A172 (cell line): ENCODE results near the gene SOSTDC1. TPM values are rescaled to one million over a fixed set of nuclear protein-coding genes. Genes with fewer than 3 reads are reported as not detected.
"Not testable (repeated sequence)": the region's sequence is repeated elsewhere in the genome, so short reads cannot be mapped to it uniquely, and the experiment has no call there.

Experiments
- DNase-seq: peaks from one replicate; pipeline ENCODE4 v3.0.0-alpha.2; 2015; ENCODE audit warnings: low spot score
- total RNA-seq: library from RNA; depleted of rRNA; stranded (reverse); fragments of >200 nt; shearing (Covaris generic); gene quantifications from 2 replicates; pipeline ENCODE4 v1.2.3, GENCODE V29; 2014

SOSTDC1 gene
- total RNA-seq, 1 experiment from 2014 or later = not detected

- no peak for DNase-seq
Measured at GRCh38 chr7:16462431-16462889, 3.1 kb downstream of the SOSTDC1 start.

GRCh38 chr7:16460789-16461493 lies 4.6 kb downstream of the SOSTDC1 start:
- DNase-seq = no peak

DNA sequence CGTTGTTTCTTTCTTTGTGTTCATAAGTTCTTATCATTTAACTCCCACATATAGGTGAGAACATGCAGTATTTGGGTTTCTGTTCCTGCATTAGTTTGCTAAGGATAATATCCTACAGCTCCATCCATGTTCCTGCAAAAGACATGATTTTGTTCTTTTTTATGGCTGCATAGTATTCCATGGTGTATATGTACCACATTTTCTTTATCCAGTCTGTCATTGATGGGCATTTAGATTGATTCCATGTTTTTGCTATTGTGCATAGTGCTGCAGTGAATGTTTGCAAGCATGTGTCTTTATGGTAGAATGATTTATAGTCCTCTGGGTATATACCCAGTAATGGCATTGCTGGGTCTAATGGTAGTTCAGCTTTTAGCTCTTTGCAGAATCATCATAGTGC lies 9.2 kb downstream of the SOSTDC1 start:
- DNase-seq = not testable (repeated sequence)

GRCh38 chr7:16455591-16455990 lies 9.9 kb downstream of the SOSTDC1 start:
- no peak for DNase-seq

- DNase-seq = no peak
Measured at GRCh38 chr7:16450366-16450765, 15.2 kb downstream of the SOSTDC1 start.

GRCh38 chr7:16447876-16448275 lies 17.7 kb downstream of the SOSTDC1 start:
- no peak for DNase-seq

DNA sequence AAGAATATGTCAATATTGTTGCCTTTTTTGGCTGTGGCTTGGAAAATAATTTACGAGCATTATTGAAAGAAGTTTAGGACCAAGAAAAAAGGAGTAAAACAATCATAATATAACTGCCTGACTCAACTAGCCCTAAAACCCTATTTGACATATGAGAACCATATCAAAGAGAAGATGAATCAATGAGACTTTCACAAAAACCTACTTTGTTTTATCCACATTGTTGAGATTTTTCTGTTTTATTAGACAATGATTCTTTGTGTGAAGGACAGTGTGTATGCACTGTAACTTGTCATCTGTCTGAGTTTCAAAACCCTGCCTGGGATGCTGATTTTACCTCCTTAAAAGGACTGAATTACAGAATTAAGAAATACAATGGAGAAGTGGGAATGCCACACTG lies 19.0 kb downstream of the SOSTDC1 start:
- no peak for DNase-seq

DNA sequence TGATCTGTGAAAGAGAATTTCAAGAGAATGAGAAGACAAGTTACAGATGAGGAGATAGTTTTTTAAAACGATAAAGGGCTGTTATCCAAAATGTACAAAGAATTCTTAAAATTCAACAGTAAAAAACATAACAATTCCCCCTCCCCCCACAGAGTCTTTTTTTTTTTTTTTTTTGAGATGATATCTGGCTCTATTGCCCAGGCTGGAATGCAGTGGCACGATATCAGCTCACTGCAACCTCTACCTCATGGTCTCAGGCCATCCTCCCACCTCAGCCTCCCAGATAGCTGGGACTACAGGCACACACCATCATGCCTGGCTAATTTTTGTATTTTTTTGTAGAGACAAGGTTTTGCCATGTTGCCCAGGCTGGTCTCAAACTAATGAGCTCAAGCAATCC lies 21.7 kb downstream of the SOSTDC1 start:
- DNase-seq = not testable (repeated sequence)

GRCh38 chr7:16438988-16439387 lies 26.6 kb downstream of the SOSTDC1 start:
- DNase-seq = no peak

DNA sequence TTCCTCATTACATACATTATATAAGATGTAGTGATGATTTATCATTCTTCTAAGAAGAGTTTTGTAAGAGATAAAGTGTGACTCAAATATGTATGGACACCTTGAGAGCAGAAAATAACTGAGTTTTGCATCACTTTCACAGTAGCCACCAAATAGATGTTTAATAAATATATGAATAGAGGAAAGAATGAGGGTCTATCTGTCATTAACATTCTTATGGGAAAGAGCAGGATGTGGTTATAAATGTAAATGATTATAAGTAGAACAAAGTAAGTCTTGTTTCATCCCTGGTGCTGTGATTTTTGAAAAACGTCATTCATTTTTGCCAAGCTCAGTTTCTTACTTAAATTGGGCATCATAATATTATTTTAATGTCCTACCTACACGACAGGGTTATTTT lies 29.2 kb downstream of the SOSTDC1 start:
- DNase-seq = no peak

DNA sequence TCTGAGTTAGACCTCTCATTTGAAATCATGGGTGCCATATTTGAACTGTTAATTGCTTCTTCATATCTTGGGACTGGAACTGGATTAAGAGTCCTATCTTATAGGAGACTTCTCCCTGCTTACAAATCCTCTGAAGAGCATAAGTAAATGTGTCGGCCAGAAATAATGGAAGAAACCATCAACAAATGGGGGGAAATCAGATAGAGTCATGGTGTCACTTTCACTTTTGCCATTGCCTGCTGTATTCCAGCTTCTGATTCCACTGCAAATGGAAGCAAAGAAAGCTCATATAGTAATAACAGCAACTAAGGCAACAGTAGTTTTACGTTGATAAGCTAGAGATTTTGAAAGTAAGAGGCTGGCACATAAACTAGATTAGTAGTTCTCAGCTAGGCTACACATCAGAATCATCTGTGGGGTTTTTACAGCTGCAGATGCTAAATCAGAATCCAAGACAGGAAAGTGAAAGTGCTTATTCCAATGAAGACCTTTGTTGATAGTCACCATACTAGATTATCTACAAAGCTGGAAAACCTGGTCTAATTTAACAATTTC lies 31.9 kb downstream of the SOSTDC1 start:
- DNase-seq = no peak

DNA sequence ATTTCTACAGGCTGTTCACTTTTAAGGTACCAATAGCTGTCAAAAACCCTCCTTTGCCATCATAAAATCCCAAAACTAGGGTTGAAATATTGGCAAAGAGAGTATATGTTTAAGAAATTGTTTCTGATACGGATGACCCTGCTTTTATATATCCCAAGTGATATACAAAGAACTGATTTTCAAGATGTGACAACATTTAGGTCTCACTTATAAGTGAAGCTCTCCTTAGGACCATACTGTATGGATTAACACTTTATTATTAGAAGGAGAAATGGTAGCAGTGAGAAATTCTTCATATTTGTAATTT lies 33.2 kb downstream of the SOSTDC1 start:
- no peak for DNase-seq

DNA sequence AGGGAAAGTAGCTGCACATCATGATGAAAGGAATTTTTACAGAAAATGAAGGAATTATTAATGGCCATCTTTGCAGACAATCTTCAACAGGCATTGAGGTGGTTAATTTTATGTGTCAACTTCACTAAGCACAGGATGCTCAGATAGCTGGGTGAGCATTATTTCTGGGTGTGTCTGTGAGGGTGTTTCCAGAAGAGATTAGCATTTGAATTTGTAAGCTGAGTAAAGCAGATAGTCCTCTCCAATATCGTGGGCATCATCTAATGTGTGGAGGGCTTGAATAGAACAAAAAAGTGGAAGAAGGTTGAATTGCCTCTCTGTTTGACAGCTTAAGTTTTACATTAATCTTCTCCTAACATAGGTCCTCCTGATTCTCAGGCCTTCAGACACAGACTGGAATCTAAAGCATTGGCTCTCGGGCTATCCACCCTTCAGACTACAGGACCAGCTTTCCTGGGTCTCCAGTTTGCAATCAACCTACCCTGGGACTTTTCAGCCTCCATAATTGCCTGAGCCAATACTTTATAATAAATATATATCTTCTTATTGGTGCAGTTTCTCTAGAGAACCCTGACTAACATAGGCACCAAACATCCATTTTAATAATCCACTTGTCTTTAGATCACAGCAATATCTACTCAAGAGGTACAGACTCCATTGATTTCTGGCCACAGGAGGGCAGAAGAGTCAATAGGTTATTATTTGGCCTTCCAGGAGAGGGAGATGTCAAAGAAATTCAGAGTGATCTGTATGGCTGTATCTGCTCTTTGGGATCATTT lies 33.7 kb downstream of the SOSTDC1 start:
- peak; percentile 36 for DNase-seq

DNA sequence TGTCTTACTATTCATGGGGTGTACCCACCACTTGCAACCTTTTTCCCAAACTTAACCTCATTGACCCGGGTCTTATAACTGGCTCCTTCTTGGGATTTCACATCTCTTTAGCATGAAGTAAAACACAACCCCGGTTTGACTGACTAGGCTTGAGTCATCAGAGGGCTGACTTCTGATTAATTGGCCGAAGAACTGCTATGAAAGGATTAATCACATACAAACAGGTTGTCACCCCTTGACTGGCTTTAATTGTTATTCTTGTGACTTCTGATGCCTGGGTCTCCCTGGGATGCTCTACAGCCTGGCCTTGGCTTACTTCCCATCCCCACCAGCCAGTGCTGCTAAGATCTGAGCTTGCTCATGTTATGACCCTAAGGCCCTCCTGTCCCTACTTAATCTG lies 35.4 kb downstream of the SOSTDC1 start:
- peak; percentile 25 for DNase-seq

DNA sequence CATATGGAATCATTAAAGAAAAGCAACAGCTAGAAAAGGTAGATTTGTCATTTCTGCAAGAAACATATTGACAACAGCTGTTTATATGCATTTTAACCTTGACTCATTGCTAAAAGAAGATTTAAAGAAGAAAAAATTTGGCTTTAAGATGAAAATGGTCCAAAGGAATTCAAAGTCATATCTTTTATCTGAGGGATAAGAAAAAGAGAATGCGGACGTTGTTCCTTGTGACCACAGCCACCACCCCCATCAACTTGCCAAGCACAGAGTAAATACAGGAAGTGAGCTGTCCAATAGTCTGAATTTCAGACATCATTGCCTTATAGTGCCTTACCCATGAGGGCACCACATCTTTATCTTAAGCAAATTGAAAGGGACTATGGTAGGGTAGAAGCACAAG lies 36.9 kb downstream of the SOSTDC1 start:
- DNase-seq = peak; percentile 79

DNA sequence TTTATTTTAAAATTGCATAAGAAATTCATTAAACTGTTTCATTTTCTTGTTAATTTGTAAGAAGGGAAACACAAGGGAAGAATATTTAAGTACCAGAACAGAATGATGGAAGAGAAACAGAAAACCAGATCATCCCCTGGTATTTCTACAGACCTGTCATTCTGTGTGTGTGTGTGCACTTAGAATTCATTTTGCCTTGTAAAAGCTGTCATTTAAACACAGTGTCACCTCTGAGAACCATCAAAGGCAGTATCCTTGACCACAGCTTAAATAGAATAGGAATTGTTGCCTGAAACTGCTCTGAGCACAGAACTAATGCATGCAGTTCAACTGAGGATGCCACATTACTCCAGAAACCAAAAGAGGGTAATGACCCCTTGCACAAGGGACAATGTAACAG lies 37.4 kb downstream of the SOSTDC1 start:
- no peak for DNase-seq

DNA sequence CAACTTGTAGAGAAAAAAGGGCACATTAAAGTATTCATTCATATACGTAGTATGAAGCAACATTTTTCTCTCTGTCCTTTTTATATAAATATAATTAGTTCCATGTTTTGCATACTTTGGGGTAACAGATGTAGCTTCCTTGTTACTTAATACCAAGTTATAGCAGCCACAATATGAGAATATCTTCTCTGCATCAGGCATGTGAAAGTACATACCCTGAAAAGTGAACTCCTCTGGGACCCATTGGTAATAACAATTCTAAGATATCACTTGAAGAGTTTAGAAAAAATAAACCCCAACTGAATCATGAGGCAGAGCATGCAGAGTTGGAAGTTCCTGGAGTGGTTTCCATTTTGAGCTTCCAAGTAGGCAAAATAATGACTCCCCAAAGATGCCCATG lies 41.8 kb downstream of the SOSTDC1 start:
- DNase-seq = no peak

DNA sequence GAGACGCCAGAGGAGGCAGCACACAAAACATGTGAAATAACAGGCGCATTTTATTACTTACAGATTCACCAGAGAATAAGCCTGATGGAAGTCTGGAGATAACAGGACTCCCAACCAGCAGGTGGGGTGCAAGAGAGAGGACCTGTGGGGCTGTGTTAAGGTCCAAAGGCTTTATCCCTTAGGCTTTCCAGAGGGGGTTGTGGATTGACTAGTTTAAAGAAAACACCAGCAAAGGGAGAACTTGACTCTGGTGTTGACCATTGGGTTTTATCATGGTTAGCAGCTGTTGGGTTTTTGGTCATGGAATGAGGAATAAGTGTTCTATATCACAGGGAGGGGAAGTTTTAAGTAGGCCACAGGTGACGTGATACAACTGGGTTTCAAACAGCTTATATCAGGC lies 42.6 kb downstream of the SOSTDC1 start:
- no peak for DNase-seq

- DNase-seq = no peak
Measured at GRCh38 chr7:16422103-16422435, 43.5 kb downstream of the SOSTDC1 start.

DNA sequence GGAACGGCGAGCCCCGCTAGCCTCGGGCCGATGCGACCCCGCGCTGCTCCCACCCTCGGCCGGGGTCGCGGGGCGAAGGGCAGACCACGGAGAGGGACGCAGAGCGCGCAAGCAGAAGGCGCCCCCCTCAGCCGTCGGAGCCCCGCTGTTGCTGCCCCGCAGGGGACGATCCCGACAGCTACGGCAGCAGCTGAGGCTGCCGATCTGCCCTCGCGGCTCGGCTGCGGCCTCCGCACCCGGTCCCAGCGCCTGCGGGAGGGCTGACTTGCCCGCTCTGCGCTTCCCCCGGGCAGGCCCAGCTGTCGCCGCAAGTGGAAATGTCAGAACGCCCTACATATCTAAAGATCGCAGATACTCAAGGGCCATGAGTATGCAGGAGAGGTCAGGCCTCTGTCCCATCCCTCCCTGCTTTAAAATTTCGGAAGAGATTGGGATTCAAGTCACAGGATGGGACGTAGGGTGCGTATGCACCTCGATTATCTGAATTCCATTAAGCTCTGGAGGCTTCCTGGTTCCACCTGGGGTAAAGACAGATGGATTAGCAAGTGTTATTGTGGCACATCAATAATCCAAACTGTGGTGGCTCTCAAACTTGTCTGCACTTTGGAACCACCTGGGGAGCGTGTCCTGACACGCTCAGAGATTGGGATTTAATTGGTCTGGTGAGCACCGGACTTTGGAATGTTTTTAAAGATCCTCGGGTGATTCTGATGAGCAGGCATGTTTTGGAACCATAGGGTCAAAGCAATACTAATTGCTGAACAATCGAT lies 44.0 kb downstream of the SOSTDC1 start, which contains the start of gene CRPPA:
TSS of gene CRPPA (minus strand) at position 206 of the 770 bp plus-strand sequence. CDS start 216 bp downstream, outside the sequence.
- DNase-seq = no peak

DNA sequence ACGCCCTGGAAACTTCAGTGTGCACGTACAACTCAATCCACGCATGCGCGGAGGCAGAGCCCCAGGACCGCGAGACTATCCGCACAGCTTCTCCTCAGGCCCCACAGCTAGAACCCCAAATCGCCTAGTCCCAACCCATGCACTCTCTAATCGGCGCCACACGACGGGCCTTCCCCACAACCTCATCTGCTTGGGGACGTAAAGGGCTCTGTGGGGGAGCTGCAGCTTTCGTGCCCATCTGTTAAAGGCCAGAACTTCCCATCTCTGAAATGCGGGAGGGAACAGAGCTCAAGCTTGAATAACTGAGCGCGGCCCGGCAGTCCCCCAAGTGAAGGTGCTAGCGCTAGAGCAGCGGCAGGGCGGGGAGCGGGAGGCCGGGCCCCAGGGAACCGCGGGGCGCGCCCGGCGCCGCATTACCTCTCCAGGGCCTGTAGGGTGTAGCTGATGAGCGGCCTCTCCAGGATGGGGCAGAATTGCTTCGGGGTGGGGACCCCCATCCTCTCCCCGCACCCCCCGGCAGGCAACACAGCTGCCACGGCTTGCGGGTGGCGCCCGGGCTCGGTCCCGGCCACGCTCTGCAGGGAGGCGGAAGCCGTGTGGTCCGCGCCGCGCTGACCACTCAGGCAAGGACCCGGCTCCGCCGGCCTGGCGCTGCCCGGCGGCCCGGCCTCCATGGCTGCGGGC lies 44.7 kb downstream of the SOSTDC1 start:
- peak; percentile 60 for DNase-seq

DNA sequence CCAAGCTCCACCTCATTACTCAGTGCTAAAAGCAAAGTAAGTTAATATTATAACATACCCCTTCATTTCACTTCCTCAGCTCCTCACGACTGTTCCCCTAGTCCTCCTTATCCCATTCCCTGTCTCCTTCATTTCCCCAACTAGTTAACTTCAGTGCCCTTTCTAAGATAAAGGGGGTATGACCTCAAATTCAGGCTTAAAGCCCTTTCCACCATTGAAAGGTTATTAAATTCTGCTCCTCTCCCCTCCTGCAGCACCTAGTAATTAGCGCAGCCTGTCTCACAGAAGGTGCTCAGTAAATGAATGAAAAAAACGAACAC lies 45.2 kb downstream of the SOSTDC1 start:
- no peak for DNase-seq
